DMS 273 (cell line): ENCODE data around the gene PIH1D1.
"Not testable (repeated sequence)": the region's sequence is repeated elsewhere in the genome, so short reads cannot be mapped to it uniquely, and the experiment has no call there.

Experiments used
- DNase-seq: peaks from one replicate; lab custom pipeline; 2025; ENCODE audit not compliant: unreplicated experiment; lab: John Stamatoyannopoulos, UW

The PIH1D1 gene

DNA sequence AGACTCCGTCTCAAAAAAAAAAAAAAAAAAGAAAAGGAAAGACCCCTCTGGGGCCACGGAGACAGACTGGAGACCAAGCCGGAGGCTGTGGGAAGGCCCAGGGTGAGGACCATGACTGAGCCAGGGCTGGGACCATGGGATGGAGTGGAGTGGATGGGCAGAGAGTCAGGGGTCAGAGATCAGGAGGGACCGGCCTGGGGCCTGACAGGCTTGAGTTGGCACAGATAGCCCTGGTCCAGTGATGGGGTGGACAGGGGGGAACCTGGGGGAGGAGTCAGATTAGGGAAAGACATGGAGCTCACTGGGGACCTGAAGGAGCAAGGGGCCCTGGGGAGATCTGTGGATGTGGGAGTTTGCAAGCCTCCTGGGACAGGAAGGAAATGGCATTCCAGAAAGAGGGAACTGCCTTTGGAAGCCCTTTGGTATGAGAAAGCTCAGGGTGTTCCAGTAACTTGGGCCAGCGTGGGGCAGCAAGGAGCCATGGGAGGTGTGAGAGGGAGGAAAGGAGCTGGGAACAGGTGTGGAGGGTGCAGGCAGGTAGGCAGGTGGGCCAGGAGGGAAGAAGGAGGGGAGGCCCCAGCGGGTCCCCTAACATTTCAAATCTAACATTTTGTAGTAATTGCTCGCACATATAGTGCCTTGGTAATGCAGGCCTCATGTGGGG lies 29.5 kb upstream of the PIH1D1 start:
- no peak for DNase-seq

- no peak for DNase-seq
These were observed 28.5 kb upstream of the PIH1D1 start for GRCh38 chr19:49479975-49480628.

DNA sequence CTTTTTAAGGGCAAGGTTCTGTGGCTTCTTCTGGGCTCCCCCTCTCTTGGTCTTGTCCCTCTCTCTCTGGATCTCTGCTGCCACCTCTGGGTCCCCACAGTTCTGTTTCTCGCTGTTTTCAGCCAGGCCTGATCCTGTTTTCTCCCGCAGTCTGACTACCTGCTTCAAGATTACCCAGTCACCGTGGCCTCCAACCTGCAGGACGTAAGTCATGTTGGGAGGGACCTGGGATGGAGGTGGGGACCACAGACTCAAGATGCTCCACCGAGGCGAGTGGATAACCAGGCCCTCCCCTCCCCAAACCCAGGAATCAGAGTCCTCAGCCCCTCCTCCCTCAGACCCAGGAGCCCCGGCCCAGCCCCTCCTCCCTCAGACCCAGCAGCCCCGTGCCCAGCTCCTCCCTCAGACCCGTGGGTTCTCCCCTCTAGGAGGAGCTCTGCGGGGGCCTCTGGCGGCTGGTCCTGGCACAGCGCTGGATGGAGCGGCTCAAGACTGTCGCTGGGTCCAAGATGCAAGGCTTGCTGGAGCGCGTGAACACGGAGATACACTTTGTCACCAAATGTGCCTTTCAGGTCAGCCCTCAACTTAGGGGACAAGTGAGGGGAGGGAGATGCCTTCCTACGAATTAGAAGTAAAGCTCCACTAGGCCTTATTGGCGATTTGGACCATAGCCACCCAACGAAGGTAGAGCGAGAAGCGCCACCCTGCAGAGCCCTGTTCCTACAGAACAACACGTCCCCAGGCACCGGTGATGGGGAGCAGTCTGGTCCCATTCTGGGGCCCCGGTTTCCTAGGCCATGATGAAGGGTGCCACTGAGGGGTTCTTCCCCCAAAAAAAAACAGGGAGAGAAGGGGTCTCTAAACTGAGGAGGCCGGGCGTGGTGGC lies 24.6 kb upstream of the PIH1D1 start:
- peak; percentile 75 for DNase-seq

GRCh38 chr19:49475191-49475917 lies 23.7 kb upstream of the PIH1D1 start:
- DNase-seq, result no peak

- no peak for DNase-seq
These were observed 22.9 kb upstream of the PIH1D1 start for GRCh38 chr19:49474542-49474924.

DNA sequence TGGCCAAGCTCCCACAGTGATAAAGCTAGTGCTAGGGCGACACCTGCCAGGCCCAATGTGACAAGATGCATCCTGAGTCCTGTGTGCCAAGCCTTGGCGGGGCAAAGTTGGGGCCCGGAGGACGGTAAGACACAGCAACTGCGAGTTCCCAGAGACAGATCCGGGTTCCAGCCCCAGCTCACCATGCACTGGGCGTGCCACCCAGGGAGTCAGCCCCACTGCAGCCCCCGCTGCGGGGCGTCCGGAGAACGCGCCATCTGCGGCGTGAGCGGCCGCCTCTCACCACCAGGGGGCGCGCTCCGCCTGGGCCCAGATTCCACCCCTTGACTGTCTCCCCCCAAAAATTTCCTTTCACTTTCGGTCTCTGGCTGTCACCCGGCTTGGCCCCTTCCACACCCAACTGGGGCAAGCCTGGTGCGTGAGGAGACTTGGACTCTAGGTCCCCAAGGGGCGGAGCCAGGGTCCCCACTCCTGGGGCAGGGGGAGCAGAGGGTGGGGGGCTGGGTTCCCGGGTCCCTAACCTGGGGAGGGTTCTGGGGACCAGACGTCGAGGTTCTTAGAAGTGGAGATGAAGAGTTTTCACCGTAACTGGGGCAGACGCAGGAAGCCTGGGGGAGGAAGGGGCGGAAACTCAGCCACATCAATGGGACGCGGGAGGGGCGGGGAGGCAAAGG lies 22.4 kb upstream of the PIH1D1 start, which contains the start of gene FLT3LG:
Gene FLT3LG (plus strand): TSS at position 348 of the 674 bp plus-strand sequence. CDS start 425 bp downstream, outside the sequence.
- peak; percentile 90 for DNase-seq

DNA sequence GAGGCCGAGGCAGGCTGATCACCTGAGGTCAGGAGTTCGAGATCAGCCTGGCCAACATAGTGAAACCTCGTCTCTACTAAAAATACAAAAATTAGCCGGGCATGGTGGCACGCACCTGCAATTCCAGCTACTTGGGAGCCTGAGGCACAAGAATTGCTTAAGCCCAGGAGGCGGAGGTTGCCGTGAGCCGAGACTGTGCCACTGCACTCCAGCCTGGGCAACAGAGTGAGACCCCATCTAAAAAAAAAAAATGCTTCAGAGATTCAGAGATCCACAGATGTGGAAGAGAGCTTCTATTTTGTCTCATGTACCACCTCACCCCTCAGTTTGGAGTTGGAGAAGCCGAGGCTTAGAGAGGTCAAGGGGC lies 21.9 kb upstream of the PIH1D1 start:
- DNase-seq, result not testable (repeated sequence)

DNA sequence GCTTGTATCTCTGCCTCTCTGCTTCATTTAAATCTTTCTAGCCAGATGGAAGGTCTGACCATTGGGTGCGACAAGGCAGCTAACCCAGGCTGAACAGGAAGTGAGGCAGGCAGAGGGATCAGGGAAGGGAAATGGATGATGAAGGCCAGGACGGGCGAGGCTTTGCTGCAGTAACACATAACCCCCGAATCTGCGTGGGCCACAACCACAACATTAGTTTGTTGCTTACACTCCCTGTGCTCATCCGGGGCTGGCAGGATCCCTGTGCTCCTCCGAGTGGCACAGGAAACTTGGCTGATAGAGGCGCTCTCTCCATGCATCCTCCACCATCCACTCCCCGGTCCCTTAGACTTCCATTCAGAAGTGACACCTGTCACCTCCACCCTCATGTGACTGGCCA lies 21.3 kb upstream of the PIH1D1 start:
- no peak for DNase-seq

DNA sequence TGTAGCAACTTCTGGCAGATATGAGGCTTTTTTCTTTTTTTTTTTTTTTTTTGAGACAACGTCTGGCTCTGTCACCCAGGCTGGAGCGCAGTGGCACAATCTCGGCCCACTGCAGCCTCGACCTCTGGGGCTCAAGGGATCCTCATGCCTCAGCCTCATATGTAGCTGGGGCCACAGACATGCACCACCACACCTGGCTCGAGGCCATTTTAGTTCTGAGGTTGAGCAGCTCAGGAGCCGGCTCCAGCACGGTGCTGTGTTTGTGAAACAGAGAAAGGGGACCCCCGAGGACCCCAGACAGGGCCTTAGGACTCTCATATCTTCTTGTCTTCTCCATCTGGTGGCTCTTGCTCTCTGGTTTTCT lies 19.0 kb upstream of the PIH1D1 start:
- no peak for DNase-seq

DNA sequence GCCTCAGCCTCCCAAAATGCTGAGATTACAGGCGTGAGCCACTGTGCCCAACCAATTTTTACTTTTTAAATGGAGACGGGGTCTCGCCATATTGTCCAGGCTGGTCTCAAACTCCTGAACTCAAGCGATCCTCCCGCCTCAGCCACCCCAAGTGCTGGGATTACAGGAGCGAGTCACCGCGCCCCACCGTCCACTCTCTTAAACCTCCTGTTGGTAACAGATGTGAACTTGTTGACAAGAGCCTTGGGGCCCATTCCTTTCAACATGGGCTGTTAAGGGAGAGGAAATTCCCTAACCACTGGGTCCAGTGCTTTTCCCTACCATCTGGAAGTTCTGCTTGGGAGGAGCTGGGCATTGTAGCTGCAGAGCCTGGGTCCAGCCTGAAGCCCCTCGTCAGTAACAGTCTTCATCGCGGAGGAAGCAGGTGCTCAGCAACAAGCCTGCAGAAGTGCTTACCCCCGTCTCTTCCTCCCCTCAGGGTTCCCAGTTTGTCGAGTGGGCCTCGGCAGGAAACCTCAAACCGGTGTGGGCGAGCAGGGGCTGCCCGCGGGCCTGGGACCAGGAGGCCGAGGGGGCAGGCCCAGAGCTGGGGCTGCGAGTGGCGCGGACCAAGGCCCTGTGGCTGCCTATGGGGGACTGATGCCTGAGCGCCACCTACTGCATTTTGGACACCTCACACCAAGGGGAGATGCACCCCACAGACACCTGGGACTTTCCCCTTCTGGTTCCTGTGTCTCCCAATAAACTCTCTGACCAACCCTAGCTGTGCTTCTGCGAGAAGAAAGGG lies 18.4 kb upstream of the PIH1D1 start:
- peak; percentile 90 for DNase-seq

DNA sequence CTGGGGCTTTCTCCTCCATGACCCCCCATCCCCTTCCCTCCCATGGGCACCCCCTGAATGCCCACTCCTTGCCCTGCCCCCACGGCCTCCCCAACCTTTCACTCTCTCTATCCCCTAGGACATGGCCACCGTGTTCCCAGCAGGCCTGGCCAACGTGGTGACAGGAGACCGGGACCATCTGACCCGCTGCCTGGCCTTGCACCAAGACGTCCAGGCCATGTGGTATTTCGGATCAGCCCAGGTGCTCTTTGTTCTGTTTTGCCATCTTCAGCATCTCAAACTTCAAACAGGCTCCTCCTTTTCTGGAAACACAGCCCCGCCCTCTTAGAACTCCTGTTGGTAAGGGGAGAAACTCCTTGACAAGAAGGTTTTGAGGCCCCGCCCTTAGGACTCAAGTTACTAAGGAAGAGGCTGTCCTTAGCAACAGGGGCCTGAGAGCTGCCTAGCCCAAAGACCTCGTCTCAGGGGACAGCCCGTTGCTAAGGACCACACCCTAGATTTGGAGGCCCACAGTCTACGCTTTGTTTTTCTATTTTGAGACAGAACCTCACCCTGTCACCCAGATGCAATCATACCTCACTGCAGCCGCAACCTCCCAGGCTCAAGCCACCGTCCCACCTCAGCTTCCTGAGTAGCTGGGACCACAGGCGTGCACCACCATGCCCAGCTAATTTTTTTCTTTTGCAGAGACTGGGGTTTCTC lies 17.3 kb upstream of the PIH1D1 start:
- peak; percentile 98 for DNase-seq

GRCh38 chr19:49468199-49468598 lies 16.6 kb upstream of the PIH1D1 start:
- no peak for DNase-seq

GRCh38 chr19:49465371-49465770 lies 13.8 kb upstream of the PIH1D1 start:
- DNase-seq, result no peak

DNA sequence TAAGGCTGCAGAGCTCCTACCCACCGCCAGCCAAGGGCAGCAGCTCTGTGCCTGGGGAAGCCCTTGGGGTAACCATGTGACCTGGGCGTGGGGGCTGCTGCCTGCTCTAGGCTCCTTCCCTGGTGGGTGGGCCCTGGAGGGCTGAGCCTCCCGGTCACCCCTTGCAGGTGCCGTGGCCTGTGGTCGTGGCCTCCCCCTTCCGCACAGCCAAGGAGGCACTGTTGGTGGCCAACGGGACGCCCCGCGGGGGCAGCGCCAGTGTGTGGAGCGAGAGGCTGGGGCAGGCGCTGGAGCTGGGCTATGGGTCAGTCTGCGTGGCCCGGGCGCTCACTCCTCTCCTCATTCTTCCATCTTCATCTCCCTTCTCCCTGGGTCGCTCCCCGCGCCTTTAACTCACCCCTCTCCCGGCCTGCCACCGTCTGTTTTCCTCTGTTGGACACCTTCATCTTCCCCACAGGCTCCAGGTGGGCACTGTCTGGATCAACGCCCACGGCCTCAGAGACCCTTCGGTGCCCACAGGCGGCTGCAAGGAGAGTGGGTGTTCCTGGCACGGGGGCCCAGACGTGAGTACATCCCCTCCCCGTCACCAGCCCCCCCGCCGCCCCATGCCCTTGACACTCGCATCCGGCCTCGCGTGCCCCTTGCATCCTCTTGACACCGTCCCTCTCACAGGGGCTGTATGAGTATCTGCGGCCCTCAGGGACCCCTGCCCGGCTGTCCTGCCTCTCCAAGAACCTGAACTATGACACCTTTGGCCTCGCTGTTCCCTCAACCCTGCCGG lies 12.5 kb upstream of the PIH1D1 start:
- no peak for DNase-seq

DNA sequence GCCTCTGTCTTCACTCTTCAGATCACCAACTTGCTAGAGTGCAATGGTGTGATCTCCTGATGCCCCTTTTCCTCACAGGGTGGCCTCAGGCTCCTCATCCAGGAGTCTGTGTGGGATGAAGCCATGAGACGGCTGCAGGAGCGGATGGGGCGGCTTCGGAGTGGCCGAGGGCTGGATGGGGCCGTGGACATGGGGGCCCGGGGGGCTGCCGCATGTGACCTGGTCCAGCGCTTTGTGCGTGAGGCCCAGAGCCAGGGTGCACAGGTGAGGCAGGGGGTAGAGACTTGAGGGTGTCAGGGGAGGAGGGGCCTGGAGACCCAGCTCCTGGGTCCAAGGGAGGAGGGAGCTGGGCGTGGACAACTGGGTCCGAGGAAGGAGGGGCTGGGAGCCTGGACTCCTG lies 10.9 kb upstream of the PIH1D1 start:
- no peak for DNase-seq

- DNase-seq, result no peak
These were observed 10.0 kb upstream of the PIH1D1 start for GRCh38 chr19:49461656-49462055.

DNA sequence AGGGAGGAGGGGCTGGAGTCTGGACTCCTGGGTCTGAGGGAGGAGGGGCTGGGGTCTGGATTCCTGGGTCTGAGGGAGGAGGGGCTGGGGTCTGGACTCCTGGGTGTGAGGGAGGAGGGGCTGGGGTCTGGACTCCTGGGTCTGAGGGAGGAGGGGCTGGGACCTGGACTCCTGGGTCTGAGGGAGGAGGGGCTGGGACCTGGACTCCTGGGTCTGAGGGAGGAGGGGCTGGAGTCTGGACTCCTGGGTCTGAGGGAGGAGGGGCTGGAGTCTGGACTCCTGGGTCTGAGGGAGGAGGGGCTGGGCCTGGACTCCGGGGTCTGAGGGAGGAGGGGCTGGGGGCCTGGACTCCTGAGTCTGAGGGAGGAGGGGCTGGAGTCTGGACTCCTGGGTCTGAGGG lies 9.5 kb upstream of the PIH1D1 start:
- DNase-seq, result not testable (repeated sequence)

GRCh38 chr19:49459388-49459787 lies 7.8 kb upstream of the PIH1D1 start:
- no peak for DNase-seq

DNA sequence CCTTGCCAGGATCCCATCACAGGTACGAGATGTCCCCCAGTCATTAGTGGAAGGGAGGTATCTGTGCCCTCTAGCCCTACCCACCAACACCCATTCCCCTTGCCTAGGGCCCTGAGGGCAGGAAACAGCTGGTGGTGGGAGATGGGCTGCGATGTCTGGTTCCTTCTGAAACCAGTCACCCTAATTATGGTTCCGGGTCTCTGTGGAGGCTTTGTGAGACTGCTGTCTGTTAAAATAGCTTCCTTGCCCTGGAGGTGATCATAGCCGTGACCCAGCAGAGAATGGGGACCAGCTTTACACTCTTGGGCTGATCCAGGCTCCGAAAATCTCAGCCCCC lies 6.9 kb upstream of the PIH1D1 start:
- DNase-seq, result no peak
